IPS-20b (cell line): Measurements from ENCODE around the gene NPFF.

ENCODE experiments used
- H3K27ac ChIP-seq: one replicate; pipeline ENCODE4 v1.5.1; 2013; ENCODE audit warnings: low read length
- H3K27me3 ChIP-seq: 2 replicates; pipeline ENCODE4 v1.6.1; 2013; ENCODE audit warnings: mild to moderate bottlenecking, low read length, inconsistent platforms; ENCODE audit not compliant: insufficient read depth
- H3K36me3 ChIP-seq: 2 replicates; pipeline ENCODE4 v1.6.1; 2013; ENCODE audit warnings: low read depth, mild to moderate bottlenecking, inconsistent platforms, low read length, moderate library complexity; ENCODE audit not compliant: insufficient read depth
- H3K4me1 ChIP-seq: 2 replicates; pipeline ENCODE4 v1.6.1; 2013; ENCODE audit warnings: mild to moderate bottlenecking, control low read depth, inconsistent platforms, low read length, moderate library complexity; ENCODE audit not compliant: insufficient read depth
- H3K4me3 ChIP-seq: 2 replicates; pipeline ENCODE4 v1.5.1; 2013; ENCODE audit warnings: mild to moderate bottlenecking, low read length, inconsistent platforms
- H3K9ac ChIP-seq: 2 replicates; pipeline ENCODE4 v1.6.1; 2013; ENCODE audit warnings: low read depth, mild to moderate bottlenecking, inconsistent platforms, low read length, moderate library complexity
- H3K9me3 ChIP-seq: 2 replicates; pipeline ENCODE4 v1.6.1; 2013; ENCODE audit warnings: mild to moderate bottlenecking, low read depth, low read length, inconsistent platforms; ENCODE audit not compliant: insufficient read depth

NPFF gene

DNA sequence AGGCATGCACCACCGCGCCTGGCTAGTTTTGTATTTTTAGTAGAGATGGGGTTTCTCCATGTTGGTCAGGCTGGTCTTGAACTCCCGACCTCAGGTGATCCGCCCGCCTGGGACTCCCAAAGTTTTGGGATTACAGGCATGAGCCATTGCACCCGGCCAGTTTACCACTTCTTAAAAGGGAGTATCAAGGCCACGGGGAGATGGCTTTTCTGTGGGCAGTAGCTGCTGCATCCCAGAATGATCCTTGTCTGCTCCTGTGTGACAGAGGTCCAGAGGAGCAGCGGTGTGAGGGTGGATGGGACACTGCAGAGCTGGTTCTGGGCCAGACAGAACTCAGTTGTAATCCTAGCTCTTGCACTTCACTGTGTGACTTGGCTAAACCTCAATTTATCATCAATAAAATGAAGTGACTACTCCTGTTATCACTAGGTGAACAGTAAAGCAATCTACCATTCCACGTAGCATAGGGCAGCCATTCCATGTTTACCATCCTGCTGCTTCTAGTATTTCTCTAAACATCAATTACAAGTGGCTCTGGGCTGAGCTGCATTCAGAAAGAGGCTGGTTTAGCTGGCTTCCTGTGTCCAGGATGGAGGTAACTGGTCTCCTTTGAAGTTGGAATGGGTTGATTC is 3.0 kb upstream of the NPFF start:
- no peaks in the 10 kb centered on the region for H3K9me3 ChIP-seq
- no peak overlapping the region for H3K4me3 ChIP-seq
- no peak overlapping the region for H3K27ac ChIP-seq
- H3K36me3 ChIP-seq: peaks cover 39% of the 10 kb centered on the region
- no peaks in the 10 kb centered on the region for H3K27me3 ChIP-seq
- H3K9ac ChIP-seq: no peak overlapping the region
- H3K4me1 ChIP-seq: no peaks in the 10 kb centered on the region

DNA sequence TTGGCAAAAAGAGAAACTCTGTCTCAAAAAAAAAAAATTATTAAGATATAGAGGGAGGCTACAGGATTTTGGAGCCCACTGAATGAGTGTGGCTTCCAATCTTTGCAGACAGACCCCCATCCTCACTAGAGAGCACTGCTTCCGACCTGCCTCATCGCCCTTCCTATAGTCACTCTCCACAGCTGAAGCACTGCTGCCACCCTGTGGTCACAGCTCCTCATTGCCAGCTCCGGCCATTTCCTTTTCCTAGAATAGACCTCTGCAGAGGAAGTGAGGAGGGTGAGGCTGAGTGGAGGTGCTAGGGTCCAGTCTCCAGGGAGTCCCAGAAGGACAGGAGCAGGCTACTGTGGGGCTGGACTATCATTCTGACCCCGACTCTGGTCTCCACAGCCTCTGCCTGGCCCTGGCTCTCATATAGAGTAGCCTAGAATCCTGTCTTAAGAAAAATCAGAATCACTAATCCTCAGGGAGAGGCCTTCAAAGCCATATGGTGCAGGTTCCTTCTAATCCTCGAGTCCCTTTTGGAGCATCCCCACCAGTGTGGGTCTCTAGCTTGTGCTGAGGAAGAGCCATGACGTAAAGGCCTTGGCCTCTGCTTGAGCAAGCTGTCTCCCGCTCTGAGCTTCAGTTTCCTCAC is 1.4 kb upstream of the NPFF start:
- no peaks in the 10 kb centered on the region for H3K9me3 ChIP-seq
- no peak overlapping the region for H3K9ac ChIP-seq
- H3K27me3 ChIP-seq: no peaks in the 10 kb centered on the region
- H3K36me3 ChIP-seq: peaks cover 43% of the 10 kb centered on the region
- H3K27ac ChIP-seq: no peak overlapping the region
- H3K4me1 ChIP-seq: no peaks in the 10 kb centered on the region
- no peak overlapping the region for H3K4me3 ChIP-seq

DNA sequence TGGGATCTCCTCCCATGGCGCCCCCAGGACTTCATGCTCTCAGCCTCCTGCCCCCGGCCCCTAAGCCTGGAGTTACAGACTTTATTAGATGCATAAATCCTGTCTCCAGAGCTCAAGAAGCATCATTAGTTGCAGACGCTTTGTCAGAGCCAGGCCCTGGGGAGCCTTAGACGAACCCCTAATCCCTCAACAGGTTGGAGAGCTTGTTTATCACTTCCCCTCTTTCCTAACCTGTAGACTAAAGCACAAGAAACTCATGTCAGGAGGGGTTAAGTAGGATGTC is 260 bp upstream of the NPFF start:
- Histone ChIP-seq H3K4me1 (no peaks in the 10 kb centered on the region), H3K9ac (no peak overlapping the region), H3K9me3 (no peaks in the 10 kb centered on the region), H3K27ac (no peak overlapping the region), H3K36me3 (peaks cover 44% of the 10 kb centered on the region), H3K27me3 (no peaks in the 10 kb centered on the region), H3K4me3 (no peak overlapping the region)

DNA sequence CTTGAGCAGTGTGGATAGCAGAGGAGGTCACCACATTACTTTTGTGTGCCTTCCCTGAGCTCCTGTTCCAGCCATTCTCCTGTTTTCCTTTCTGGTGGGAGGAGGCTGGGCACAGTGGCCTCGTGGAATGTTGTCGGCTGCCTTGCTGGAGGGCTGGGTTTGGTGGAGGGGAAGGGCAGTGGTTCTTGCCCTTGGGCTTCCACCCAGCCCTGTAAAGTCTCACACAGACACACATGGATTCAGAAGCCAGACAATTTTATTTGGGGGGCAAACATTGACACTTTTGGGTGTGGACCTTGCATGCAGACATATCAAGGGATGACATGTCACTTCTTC is 866 bp downstream of the NPFF start:
- Histone ChIP-seq H3K27ac (no peak overlapping the region), H3K9ac (no peak overlapping the region), H3K36me3 (peaks cover 44% of the 10 kb centered on the region)

DNA sequence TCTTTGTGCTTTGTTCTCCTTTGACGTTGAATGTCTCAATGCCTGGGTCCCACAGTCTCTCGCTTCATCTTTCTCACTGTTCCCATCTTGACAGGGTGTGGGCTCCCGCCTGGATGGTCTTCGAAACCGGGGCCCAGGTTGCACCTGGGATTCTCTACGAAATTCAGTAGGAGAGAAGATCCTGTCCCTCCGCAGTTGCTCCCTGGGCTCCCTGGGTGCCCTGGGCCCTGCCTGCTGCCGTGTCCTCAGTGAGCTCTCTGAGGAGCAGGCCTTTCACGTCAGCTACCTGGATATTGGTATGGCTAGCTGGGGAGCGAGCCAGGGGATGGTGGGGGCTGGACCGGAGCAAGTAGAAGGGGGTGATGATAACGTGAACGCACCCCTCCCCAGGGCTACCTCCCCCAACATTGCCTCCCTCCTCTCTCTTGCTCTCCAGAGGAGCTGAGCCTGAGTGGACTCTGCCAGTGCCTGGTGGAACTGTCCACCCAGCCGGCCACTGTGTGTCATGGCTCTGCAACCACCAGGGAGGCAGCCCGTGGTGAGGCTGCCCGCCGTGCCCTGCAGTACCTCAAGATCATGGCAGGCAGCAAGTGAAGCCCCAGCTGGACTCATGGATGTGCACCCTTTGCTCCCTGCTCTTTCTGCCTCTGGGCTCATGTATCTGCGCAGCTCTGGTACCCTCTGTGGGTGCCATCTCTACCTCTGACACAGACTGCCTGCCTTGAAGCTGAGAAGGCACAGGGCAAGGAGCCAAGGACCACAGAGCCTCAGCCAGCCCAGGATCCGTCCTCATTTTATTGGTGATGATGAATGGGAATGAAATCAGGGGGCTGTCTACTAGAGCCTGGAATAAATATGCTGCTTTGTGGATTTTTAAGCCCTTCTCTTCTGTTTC is 1.5 kb downstream of the NPFF start:
- Histone ChIP-seq H3K27me3 (no peaks in the 10 kb centered on the region), H3K4me1 (peaks cover 8% of the 10 kb centered on the region), H3K36me3 (peaks cover 44% of the 10 kb centered on the region), H3K4me3 (no peak overlapping the region), H3K27ac (no peak overlapping the region), H3K9me3 (no peaks in the 10 kb centered on the region), H3K9ac (no peak overlapping the region)

More for the DNA sequence above, 866 bp downstream of the NPFF start:
- H3K4me3 ChIP-seq: no peak overlapping the region
- no peaks in the 10 kb centered on the region for H3K27me3 ChIP-seq
- H3K9me3 ChIP-seq: no peaks in the 10 kb centered on the region
- peaks cover 8% of the 10 kb centered on the region for H3K4me1 ChIP-seq

DNA sequence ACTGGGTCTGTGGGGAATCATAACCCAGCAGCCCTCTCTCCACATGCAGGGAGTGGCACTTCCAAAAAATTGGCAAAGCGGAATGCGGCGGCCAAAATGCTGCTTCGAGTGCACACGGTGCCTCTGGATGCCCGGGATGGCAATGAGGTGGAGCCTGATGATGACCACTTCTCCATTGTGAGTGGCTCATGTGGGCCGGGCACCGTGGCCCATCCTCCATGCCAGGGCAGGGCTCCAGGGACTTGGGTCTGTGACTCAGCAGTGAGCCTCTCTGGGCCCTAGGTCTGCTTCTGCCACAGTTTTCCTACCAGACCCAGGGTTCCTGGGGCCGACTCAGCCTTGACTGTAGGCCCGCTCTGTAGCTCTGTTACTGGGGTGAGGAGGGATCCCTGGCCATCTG is 2.2 kb downstream of the NPFF start:
- no peak overlapping the region for H3K4me3 ChIP-seq
- peaks cover 44% of the 10 kb centered on the region for H3K36me3 ChIP-seq
- H3K9me3 ChIP-seq: no peaks in the 10 kb centered on the region
- no peak overlapping the region for H3K27ac ChIP-seq
- H3K9ac ChIP-seq: no peak overlapping the region
- H3K27me3 ChIP-seq: no peaks in the 10 kb centered on the region
- peaks cover 10% of the 10 kb centered on the region for H3K4me1 ChIP-seq

DNA sequence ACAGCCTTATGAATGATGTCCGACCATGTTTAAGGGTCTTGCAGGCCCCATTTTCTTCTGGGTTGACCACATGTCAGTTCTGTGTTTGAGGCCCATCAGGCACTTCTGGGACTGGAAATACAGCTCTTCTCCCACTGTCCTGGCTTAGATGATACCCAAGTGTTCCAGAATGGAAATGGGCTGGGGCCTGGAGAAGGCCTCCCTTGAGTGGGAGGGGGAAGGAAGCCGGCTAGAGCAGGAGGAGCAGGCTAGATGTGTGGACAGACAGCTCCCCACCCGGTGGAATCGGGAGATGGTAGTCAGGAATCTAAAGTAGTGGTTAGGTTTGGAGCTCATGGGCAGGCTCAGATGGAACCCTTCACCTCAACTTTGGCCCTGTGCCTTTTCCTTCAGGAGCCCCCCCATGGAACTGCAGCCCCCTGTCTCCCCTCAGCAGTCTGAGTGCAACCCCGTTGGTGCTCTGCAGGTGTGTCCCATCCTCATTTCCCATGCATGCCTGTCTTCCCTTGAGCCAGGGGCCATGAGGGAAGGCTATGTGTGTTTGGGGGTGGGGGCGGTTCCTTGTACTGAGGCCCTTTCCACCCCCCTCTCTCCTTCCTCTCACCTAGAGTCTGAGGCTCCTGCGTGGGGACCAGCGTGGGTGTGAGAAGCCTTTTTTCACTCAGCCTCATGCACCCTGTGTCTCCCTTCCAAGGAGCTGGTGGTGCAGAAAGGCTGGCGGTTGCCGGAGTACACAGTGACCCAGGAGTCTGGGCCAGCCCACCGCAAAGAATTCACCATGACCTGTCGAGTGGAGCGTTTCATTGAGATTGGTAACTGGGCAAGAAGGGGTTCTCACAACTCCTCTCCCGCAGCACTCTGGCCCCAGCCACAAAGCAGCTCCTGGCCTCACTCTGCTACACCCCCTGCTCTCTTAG is 3.0 kb downstream of the NPFF start:
- H3K27ac ChIP-seq: no peak overlapping the region

DNA sequence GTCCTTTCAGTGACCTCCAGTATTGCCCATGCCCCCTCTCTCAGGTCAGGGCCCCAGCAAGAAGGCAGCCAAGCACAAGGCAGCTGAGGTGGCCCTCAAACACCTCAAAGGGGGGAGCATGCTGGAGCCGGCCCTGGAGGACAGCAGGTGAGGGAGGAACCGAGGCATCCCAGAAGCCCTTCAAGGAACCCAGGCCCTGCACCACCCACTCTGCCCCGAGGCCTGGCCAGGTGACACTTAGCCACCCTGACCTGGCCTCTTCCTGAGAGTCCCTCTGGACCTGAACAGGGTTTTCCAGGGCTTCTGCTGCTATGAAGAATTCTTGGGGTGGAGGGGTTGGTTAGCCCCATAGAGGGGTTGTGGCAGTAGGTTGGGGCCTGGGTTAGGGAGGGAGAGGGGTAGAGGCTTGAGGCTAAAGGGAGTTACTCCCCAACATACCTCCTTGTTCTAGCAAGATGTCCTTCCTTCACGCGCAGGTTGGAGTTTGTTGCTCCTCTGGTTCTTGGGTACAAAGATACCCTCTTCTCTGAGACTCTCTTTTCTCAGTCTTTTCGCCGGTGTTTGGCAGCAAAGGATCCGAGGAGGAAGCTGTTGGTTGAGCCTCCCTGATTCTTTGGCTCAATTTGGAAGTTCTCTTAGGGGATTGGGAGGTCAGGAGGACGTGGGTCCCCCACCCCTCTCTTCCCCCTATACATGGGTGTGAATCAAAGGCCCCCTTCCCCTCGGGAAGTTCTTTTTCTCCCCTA is 4.1 kb downstream of the NPFF start:
- Histone ChIP-seq H3K36me3 (peaks cover 44% of the 10 kb centered on the region), H3K27me3 (no peaks in the 10 kb centered on the region)

More for the DNA sequence above, 3.0 kb downstream of the NPFF start:
- Histone ChIP-seq H3K9me3 (no peaks in the 10 kb centered on the region), H3K4me1 (peaks cover 11% of the 10 kb centered on the region), H3K4me3 (no peak overlapping the region), H3K27me3 (no peaks in the 10 kb centered on the region), H3K9ac (no peak overlapping the region), H3K36me3 (peaks cover 44% of the 10 kb centered on the region)

DNA sequence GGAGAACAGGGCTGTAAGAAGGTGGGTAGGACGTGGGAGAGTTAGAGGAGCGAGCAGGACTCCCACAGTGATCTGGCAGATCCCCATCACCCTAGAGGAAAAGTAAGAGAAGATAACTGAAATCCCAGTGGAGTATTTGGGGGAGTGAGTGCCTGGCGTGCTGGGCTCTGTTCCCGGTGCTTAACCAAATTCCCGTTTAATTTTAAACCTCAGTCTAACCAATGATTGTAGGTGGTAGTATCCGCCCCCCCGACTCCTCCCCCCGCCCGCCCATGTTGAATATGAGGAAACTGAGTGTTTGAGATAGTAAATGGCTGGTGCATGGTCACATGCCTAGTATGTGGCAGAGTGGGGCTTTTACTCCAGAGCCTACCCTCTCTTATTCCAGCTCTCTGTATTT is 5.0 kb downstream of the NPFF start:
- no peaks in the 10 kb centered on the region for H3K9me3 ChIP-seq
- peak overlapping the region; percentile 94; the same call in 1 of the 2 replicates for H3K9ac ChIP-seq
- H3K27ac ChIP-seq: no peak overlapping the region
- peak overlapping the region; percentile 79; the same call in 1 of the 2 replicates for H3K4me3 ChIP-seq
- peaks cover 44% of the 10 kb centered on the region for H3K36me3 ChIP-seq
- no peaks in the 10 kb centered on the region for H3K27me3 ChIP-seq
- peaks cover 19% of the 10 kb centered on the region for H3K4me1 ChIP-seq

More for the DNA sequence above, 4.1 kb downstream of the NPFF start:
- Histone ChIP-seq H3K9me3 (no peaks in the 10 kb centered on the region), H3K4me3 (no peak overlapping the region), H3K9ac (no peak overlapping the region), H3K27ac (no peak overlapping the region), H3K4me1 (peaks cover 15% of the 10 kb centered on the region)

DNA sequence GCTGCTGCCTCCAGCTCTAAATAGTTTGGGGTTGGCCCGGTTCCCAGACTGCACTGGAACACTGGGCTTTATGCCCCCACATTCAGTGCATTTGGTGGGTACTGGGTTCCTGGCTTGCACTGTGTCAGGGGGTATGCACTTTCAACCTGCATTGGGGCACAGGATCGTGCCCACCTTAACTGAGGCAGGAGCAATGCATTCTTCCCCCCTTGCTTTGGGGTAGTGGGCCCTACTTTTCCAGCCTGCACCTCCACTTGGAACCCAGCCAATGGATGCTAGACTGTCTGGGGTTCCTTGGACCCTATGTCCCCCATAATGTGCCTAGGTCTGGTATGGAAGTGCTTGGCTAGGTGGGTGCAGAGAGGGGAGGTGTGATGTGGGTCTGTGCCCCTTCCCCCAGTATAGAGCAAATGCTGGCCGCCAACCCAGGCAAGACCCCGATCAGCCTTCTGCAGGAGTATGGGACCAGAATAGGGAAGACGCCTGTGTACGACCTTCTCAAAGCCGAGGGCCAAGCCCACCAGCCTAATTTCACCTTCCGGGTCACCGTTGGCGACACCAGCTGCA is 5.6 kb downstream of the NPFF start:
- Histone ChIP-seq H3K27ac (peak overlapping the region; percentile 98), H3K9ac (peak overlapping the region; percentile 94), H3K4me3 (peak overlapping the region; percentile 79), H3K9me3 (no peaks in the 10 kb centered on the region), H3K36me3 (peaks cover 40% of the 10 kb centered on the region), H3K4me1 (peaks cover 19% of the 10 kb centered on the region), H3K27me3 (no peaks in the 10 kb centered on the region)
